ENCODE measurements around the gene MUC5B.

GRCh38 chr11:1218256-1218787 lies 4.5 kb upstream of the MUC5B start:
- TF ChIP-seq, protein P1, sequence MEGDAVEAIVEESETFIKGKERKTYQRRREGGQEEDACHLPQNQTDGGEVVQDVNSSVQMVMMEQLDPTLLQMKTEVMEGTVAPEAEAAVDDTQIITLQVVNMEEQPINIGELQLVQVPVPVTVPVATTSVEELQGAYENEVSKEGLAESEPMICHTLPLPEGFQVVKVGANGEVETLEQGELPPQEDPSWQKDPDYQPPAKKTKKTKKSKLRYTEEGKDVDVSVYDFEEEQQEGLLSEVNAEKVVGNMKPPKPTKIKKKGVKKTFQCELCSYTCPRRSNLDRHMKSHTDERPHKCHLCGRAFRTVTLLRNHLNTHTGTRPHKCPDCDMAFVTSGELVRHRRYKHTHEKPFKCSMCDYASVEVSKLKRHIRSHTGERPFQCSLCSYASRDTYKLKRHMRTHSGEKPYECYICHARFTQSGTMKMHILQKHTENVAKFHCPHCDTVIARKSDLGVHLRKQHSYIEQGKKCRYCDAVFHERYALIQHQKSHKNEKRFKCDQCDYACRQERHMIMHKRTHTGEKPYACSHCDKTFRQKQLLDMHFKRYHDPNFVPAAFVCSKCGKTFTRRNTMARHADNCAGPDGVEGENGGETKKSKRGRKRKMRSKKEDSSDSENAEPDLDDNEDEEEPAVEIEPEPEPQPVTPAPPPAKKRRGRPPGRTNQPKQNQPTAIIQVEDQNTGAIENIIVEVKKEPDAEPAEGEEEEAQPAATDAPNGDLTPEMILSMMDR (IDR thresholded peaks at IDR 0.05), result no peak
- no peak for TF ChIP-seq ZFX (IDR thresholded peaks at IDR 0.05; ENCODE audit: borderline replicate concordance)
